HG02610 (cell line): ENCODE data around the gene RUBCN.
"Not testable (repeated sequence)": the region's sequence is repeated elsewhere in the genome, so short reads cannot be mapped to it uniquely, and the experiment has no call there.

Experiments
- ATAC-seq: cut with Tn5 transposase; IDR thresholded peaks from one replicate; pipeline ENCODE4 v1.9.1; 2021; ENCODE audit warnings: mild to moderate bottlenecking, moderate library complexity; ENCODE audit not compliant: unreplicated experiment

Gene RUBCN

GRCh38 chr3:197621478-197621877 is 115.2 kb downstream of the RUBCN start:
- not testable (repeated sequence) for ATAC-seq
